ENCODE measurements around the gene TMEM61.
"Not testable (repeated sequence)": the region's sequence is repeated elsewhere in the genome, so short reads cannot be mapped to it uniquely, and the experiment has no call there.

Gene TMEM61

DNA sequence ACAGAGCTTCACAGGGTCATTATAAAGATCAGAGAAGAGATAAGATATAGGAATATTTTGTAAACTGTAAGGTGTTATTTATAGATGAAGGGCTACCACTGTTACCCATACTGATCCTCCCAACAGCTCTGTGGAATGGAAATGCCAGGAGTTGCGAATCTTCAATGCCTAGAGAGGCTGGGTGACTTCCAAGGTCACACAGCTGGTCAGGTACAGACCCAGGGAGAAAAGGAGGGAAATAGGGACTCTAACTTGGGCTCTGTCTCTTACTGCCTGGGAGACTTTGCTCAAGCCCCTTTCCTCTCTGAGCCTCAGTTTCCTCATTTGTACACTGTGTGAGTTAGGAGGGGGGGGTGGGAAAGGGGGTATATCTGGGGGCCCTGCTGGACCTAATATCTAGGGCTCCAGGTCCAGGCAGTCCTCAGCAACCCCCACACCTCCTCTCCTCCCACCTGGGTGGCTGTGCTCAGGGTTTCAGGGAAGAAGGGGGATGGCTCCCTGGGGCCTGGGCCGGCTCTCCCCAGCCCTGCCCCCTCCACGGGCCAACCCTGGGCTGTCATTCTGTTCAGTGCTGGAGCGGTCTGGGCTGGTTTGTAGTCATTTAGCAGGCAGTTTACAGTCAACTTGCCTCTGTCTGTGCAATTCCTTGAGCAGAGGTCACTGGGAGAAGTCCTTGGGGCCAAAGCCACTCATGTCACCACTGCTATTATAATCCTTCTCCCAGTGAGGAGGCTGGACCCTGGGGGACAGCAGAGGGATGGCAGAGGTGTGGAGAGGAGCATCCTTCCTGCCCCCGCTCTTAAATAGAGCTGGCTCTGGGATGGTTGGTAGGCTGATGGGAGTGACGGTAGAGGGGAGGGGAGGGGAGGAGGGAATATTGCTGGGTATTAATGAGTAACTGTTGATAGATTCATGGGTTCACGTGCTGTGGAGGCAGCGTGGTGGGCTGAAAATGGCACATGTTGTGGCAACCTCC, 20.0 kb downstream of the TMEM61 start:
- DNase-seq (ENCODE audit: low spot score) (no peak), FAIRE-seq (no peak)

DNA sequence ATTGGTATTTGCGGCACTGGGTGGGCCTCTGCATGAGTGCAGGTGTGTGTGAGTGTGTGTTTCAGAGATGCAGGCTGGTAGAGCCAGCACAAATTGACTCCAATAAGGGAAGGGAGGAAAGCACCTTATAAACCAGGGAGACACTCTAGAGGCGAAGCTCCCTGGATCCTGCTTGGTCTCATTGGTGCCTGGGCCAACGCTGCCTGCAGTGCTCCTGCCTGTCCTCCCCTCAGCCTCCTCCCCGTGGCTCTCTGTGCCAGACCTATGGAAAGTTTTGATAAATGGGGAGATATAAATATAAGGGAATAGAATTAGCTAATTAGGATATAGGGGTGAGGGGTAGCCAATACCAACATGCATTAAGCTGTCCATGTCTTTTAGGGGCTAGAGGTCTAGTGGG, 20.9 kb downstream of the TMEM61 start:
- FAIRE-seq, result no peak
- DNase-seq (ENCODE audit: low spot score), result no peak

DNA sequence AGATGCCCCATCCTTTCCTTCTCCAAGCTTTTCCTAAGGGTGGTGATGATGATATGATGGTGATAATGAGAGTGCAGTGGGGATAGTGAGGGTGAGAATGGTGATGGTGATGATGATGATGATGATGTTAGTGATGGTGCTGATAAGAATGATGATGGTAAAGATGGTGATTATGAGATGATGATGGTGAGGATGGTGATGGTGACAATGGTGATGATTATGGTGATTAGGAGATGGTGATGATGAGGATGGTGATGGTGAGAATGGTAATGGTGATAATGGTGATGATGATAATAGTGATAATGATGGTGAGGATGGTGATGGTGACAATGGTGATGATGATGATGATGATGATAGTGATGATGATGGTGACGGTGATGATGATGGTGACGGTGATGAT, 22.3 kb downstream of the TMEM61 start:
- FAIRE-seq, result peak; percentile 99
- no peak for DNase-seq (ENCODE audit: low spot score)

DNA sequence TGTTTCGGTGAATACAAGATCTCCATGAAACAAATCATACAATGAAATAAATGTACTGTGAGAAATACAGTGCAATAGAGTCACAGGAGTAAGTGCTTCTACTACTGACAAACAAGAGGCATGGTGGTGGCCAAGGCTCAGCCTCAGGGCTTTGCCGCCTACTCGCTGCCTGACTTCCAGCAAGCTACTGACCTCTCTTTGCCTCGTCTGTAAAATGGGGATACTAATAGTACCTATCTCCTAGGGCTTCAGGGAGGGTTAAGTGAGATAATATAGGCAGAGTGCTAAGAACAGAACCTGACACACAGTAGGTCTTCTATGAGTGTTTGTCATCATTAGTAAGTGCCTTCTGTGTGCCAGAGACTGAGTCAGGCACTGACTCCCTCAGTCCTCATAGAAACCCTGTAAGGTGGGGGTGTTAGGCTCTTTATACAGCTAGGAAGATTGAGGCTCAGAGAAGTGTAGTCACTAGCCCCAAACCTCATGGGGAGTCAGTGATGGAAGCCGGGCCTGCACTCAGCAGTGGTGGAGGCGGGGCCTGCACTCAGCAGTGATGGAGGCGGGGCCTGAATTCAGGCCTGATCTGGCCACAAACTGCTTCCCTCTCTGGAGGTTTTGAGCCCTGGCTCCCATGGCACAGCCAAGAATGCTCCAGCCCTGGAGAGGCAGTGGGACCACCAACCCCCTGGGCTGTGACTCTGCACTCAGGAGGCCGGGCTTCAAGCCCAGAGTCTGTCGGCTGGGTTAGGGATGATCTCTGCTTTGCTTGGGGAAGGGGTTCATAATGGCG, 25.1 kb downstream of the TMEM61 start:
- no peak for DNase-seq (ENCODE audit: low spot score)
- FAIRE-seq, result no peak

DNA sequence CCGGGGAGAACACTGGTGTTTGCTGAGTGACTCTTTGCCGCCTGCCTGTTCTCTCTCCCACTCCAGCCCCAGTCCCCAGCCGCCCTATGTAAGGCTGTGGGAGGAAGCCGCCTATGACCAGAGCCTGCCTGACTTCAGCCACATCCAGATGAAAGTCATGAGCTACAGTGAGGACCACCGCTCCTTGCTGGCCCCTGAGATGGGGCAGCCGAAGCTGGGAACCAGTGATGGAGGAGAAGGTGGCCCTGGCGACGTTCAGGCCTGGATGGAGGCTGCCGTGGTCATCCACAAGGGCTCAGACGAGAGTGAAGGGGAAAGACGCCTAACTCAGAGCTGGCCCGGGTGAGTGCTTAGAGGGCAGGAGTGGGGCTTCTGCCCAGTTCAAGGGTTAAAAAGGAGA, 26.5 kb downstream of the TMEM61 start:
- no peak for FAIRE-seq
- DNase-seq (ENCODE audit: low spot score), result no peak

DNA sequence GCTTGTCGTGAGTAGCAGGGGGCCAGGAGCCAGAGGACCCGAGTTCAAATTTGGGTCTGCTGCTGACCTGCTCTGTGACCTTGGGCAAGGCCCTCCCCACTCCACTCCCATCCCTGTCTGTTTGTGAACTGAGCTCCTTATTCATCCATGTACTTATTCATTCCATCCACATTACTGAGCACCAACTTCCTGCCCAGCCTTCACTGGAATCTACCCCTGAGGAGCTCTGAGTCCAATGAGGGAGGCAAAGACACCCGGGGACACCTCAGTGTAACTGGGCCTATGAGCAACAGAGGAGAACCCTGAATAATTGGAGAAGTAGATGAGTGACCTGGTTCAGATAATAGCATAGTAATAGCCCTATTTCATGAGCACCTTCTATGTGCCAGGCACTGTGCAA, 27.2 kb downstream of the TMEM61 start:
- DNase-seq (ENCODE audit: low spot score) (peak; percentile 32), FAIRE-seq (no peak)

DNA sequence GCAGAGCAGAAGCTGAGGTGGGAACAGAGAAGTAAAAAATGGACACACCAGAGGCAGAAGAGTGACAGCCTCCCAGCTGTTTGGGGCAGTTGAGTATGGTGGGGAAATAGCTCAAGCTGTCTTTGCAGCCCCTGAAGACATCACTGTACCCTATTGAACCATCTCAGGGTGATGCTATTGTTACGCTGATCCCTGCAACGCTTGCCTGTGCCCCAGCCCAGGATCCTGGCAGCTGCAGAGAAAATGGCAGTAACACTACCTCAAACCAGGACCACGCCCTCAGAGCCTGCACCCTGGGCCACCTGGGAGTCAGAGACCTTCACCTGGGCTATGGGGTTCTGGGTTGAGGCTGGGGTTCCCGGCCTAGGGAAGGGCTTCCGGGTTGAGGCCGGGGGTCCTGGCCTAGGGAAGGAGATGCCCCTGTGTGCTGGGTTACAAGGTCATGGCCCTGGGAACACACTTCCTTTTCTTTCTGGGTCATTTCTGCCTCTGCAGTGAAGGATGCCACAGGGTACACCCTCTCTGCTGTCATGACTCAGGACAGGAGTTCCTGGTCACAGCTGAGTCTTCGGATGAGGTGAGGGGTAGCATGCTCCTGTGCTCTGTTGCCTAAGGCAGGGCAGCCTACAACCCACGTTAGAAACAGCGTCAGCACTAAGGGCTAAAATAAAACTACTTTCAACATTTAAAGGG, 29.9 kb downstream of the TMEM61 start:
- no peak for FAIRE-seq
- no peak for DNase-seq (ENCODE audit: low spot score)

DNA sequence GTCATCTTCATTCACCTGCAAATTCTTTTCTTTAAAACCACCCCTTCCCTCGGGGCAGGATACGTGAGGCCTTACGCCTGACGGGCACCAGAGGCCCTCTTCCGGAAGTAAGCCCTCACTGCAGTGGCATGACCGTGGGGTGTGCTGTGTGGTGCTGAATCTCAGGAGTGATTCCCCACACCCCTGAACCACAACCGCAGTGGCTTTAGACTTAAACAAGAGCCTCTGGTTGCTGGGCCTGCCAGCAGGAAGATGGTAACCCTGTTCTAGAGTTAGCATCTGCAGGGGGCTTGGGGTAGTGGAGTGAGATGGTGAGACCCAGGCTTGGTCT, 30.4 kb downstream of the TMEM61 start:
- FAIRE-seq, result no peak

DNA sequence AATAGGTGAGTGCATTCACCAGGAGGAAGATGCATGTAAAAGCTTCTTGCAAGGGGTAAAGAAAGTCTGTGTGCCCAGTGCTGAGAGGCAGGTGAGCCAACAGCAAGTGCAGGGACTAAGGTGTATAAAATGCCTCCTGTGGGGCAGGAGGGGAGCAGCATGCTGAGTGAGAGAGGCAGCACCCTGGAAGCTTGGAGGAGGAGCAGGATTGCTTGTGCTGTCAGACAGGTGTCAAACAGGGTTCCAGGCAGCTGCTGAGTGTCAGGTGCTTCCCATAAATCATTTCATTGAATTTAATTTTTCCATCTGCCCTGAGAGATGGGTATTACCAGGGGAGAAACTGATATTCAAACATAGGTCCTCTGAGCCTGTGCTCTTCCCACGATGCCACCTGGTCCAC, 32.2 kb downstream of the TMEM61 start:
- DNase-seq (ENCODE audit: low spot score) (no peak), FAIRE-seq (no peak)

More for the DNA sequence above, 30.4 kb downstream of the TMEM61 start:
- no peak for DNase-seq (ENCODE audit: low spot score)

DNA sequence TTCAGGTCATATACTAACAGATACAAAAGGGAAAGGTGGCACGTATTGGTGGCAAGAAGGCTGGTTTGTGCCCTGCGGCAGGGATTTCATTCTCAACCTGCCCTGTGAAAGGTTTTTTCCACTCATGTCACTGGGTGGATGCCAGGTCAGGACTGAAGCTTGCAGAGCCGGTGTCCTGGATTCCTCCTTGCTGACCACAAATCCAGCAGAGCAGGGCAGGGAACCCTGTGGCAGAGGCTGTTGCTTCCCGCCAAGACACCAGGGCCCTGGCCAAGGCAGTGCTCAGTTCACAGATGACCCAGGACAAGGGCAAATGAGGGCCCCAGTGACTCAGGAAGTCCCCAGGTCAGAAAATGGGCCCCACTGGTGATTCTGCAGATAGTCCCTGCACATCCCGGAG, 34.7 kb downstream of the TMEM61 start:
- DNase-seq (ENCODE audit: low spot score) (no peak), FAIRE-seq (no peak)

DNA sequence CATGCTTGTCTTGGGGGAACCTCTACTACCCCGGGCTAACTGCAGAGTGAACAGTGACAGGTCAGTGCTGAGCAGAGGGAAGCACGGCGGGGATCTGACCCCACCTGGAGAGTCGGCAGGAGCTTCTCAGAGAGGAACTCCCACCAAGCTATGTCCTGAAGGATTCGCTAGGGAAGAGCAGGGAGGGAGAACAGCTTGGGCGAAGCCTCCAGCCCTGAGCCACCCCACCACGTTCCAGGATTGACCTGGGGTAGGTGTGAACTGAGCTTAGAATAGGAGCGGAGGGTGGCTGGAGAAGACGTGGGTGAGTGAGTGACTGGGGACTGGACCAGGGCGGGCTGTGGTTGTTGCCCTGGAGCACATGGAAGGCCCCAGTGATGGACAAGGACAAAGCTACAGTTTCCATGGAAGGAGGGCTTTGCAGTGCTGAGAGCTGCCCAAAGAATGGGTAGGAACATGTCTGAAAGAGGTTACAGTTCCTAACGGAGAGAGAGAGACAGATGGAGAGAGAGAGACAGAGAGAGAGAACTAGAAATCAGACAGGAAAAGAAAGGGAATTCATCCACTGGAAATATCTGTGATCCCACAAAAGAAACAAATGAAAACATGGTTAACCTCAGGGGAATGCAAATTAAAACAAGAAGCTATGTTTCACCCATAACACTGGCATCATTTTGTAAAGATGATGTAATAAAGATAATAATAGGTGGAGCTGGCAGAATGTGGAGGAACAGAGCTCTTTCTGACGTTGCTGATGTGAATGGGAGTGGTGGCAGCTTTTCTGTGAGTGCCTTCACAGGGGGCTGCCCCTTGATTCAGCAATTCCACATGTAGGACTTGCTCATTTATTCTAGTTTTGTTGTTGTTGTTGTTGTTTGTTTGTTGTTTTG, 35.5 kb downstream of the TMEM61 start:
- DNase-seq (ENCODE audit: low spot score), result no peak
- no peak for FAIRE-seq

DNA sequence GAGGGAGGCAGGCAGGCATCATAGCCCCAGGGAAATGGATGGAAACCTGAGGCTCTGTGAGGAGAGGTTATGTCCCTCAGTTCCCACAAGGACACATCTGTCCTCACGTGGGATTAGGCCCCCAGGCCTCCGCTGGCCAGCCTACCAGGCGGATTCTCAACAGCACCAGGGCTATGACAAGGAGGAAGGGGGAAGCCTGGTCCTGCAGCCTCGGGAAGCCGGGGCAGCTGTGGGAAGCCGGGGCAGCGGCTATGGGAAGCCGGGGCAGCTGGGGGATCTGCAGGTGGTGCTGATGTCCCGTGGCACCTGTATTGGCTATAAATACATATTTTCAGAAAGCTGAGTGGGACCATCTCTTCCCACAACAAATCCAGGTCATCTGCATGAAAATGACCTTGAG, 38.0 kb downstream of the TMEM61 start:
- DNase-seq (ENCODE audit: low spot score) (no peak), FAIRE-seq (no peak)

DNA sequence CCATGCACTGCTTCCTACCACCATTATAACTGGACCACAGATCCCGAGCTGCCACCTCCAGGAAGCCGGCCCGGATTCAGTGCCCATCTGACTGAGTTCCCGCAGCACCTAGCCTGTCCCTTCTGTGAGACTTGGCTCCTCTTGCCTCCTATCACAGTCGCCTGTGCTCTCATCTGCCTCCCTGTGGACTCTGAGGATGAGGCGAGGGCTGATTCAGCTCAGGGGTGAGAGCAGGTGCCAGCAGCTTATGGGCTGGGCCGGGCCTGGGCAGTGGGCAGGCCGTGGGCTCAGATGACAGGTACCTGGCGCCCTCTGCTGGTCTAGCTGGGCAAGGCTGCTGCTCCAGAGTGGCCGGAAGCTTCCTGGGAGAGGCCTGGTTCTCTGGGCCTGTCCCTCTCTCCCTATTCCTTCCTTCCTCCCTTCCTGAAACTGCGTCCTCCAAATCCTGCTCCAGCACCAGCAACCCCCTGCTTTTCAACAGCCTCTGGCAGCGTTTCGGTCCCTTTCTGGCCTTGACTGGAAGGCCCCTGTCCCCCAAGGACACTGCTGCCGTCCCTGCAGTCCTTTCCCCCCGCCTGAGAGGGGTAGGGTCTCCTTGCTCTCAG, 41.6 kb downstream of the TMEM61 start:
- DNase-seq (ENCODE audit: low spot score) (peak; percentile 96), FAIRE-seq (peak; percentile 97)

DNA sequence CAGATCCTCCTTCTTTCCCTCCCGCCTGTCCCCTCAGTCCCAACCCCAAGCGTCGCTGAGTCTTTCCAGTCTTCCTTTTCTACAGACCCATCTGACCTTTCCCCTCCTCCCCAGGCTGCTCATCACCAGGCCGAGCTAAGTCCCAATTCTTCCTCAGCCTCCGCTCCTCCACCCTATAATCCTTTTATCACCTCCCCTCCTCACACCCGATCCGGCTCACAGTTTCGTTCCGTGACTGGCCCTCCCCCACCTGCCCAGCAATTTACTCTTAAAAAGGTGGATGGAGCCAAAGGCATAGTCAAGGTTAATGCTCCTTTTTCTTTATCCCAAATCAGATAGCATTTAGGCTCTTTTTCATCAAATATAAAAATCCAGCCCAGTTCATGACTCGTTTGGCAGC, 43.7 kb downstream of the TMEM61 start:
- not testable (repeated sequence) for DNase-seq (ENCODE audit: low spot score); FAIRE-seq

DNA sequence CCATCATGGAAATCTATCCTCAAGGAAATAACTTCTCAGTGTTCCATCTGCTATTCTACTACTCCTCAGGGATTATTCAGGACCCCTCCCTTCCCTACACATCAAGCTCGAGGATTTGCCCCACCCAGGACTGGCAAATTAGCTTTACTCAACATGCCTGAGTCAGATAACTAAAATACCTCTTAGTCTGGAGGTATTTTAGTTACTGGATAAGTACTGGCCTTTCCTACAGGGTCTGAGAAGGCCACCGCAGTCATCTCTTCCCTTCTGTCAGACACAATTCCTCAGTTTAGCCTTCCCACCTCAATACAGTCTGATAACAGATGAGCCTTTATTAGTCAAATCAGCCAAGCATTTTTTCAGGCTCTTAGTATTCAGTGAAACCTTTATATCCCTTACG, 46.3 kb downstream of the TMEM61 start:
- DNase-seq (ENCODE audit: low spot score), result not testable (repeated sequence)

DNA sequence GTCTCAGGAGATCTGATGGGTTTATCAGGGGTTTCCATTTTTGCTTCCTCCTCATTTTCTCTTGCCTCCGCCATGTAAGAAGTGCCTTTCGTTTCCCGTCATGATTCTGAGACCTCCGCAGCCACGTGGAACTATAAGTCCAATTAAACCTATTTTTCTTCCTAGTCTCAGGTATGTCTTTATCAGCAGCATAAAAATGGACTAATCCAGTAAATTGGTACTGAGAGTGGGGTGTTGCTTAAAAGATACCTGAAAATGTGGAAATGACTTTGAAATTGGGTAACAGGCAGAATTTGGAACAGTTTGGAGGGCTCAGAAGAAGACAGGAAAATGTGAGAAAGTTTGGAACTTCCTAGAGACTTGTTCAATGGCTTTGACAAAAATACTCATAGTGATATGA, 50.7 kb downstream of the TMEM61 start:
- DNase-seq (ENCODE audit: low spot score); FAIRE-seq: not testable (repeated sequence)

More for the DNA sequence above, 46.3 kb downstream of the TMEM61 start:
- FAIRE-seq, result not testable (repeated sequence)

DNA sequence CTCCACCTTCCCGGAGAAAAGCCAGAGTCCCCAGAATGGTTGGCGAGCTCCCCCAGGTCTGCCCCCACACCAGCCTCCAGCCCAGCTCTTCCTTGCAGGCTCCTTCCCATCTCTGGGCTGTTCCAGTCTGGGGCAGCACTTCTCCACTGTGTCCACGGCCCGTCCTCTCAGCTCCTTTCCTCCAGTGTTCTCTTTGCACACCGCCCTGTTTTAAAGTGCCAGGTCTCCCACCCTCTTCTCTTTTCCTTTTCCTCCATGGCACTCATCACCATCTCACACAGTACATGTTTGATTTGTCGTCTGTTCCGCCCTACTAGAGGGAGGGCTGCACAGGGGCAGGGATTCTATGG, 52.8 kb downstream of the TMEM61 start:
- no peak for DNase-seq (ENCODE audit: low spot score)
- FAIRE-seq, result no peak

DNA sequence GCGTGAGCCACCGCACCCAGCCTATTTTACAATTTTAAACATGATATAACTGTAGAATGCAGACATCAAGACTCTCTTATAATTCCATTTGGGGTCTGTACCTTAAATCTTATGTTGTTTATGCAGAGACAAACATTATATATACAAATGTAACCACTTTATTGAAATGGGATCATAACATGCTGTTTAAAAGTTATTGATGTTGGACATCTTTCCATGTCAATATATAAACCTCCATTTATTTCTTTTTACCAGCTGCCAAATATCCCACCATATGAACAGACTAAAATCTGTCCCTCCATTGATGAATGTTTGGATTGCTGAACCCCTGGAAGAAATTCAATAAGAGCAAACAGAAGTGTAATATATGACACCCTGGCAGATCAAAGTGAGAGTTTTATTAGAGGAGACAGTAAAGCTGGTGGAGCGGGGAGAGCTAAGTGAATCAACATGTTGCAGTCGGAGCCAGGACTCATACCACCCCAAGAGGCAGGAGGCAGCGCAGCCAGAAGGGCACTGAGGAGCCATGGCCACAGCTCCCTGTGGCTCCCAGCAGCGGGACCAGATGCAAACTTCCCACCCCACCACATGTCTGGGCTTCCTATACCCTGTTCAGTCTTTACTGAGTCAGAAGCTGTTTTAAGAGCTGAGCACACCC, 54.2 kb downstream of the TMEM61 start:
- no peak for DNase-seq (ENCODE audit: low spot score)
- FAIRE-seq, result no peak

DNA sequence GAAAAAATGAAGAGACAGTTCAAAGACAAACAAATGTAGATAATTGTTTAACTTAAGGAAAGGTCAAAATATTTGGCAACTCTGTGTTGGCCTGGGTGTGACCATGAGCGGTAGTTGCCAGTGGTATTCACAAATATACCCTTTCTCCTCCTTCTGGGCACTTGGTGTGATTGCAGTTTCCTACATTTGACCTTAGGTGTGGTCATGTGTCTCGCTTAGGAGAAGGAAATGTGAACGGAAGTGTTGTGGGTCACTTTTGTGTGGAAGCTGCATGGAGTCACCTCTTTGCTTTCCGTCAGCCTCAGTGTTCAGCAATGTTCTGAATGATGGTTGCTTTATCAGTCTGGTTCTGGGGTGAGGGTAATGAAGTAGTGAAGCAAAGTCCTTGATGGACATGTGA, 55.5 kb downstream of the TMEM61 start:
- FAIRE-seq (no peak), DNase-seq (ENCODE audit: low spot score) (peak; percentile 22)
